Ammon's horn (tissue), 1 donor: ENCODE results near the gene G6PC1.

Experiments
- DNase-seq: peaks from one replicate; pipeline ENCODE4 v3.0.0-alpha.2; 2016; ENCODE audit warnings: low spot score

The G6PC1 gene

DNA sequence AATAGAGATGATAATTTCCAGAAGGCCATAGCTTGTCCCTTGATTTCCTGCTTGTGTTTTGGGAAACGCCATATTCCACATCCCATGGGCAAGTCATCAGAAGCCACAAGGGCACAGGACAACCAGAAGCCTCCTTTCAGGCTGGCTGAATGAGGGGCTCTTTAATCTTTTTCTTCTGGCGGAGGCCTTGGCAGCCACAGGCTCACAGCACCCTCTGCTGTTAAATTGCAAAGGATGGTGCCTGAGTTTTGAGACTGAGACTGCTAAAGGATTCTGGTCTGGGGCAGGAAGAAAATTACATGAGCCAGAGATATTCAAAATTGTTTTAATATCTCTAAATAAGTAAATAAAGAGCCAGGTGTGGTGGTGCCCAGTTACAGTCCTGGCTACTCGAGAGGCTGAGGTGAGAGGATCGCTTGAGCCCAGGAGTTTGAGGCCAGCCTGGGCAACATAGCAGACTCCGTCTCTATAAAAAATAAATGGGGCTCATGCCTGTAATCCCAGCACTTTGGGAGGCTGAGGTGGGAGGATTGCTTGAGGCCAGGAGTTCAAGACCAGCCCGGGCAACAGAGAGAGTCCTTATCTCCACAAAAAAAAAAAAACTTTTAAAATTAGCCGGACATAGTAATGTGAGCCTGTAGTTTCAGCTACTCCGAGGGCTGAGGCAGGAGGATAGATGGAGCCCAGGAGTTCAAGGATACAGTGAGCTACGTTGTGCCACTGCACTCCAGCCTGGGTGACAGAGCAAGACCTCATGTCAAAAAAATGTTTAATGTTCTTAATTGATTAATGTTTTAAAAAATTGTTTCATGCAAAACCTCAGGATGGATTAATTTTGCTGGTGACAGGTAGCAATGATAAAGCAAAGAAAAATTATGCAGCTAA lies 37.4 kb downstream of the G6PC1 start:
- peak; percentile 71 for DNase-seq

DNA sequence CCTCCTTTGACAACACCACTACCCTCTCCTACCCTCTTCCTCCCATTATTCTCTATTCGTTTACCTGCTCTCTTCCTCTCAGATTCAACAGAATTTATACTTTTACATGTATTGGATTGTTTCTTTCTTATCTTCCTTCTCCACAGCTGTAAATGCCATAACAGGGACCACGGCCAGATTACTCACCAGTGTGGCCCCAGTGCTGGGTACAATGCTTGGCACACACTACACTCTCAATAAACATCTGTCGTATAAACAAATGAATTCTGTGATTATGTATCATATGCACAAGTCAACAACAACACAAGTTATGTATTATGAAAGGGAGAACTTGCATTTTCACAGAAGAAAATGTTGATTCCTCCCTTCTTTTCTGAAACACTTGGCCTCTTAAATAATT lies 43.6 kb downstream of the G6PC1 start:
- DNase-seq = no peak

DNA sequence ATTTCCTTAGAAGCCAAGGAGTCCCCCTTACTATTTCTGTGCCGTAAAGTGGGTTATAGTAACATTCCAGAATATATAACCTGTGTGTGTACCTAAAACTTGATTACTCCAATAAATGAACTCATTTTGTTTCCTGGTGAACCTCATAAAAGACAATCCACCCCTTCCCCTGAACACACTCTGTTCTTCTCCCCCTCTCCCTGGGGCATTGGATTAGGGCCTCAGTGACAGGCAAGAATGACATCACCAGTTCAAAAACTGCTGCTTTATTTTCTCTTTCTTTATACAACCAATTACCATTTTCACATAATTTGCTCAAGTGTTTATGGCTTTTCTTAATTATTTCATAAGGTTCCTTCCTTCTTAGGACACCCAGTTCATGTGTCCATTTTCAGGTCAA lies 46.2 kb downstream of the G6PC1 start:
- no peak for DNase-seq

DNA sequence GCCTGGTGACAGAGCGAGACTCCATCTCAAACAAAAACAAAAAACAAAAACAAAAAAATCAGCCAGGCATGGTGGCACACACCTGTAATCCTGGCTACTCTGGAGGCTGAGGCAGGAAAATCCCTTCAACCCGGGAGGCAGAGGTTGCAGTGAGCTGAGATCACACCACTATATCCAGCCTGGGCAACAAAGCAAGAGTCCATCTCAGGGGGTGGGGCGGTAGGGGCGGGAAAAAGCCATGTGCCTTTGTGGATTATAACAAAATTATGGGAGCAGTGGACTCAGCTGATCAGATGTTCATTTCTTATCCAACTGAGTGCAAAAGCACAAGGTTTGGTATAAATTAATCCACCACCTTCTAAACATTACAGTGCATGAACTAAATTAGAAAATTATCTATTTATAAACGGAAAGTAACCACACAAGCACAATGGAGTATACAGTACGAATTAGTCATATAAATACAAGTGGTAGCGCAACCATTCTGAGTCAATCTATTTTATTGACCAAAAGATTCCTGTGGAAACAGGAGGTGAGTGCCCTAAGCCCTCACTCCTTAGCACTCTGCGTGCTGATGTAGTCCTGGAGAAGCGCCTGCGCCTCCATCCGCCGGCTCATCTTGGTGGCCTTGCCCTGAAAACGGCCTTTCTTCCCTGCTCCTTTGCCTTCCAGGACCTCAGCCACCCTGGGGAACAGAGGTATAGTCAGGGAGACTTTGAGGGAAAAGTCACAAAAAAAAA lies 49.6 kb downstream of the G6PC1 start:
- DNase-seq = no peak
